Hepatocyte (in vitro differentiated cells): ENCODE measurements around the gene NTSR2.

ENCODE experiments used
- CTCF ChIP-seq: fragments of 200-600 bp; sonication (generic); IDR thresholded peaks from 2 replicates; pipeline ENCODE4 v1.5.1; 2016; ENCODE audit warnings: antibody characterized with exemption, mild to moderate bottlenecking; ENCODE audit not compliant: poor library complexity
- EZH2 ChIP-seq: fragments of 200-600 bp; sonication (generic); IDR thresholded peaks from 2 replicates; pipeline ENCODE4 v1.6.1; 2016; ENCODE audit warnings: antibody characterized with exemption, mild to moderate bottlenecking, borderline replicate concordance
- EZH2phosphoT487 ChIP-seq: fragments of 200-600 bp; sonication (generic); IDR thresholded peaks from one replicate; pipeline ENCODE4 v1.6.1; 2018; ENCODE audit warnings: antibody characterized with exemption, mild to moderate bottlenecking, low read depth, moderate library complexity; ENCODE audit not compliant: unreplicated experiment, severe bottlenecking

GRCh38 chr2:11684894-11685460 lies 15.0 kb upstream of the NTSR2 start:
- no peak for TF ChIP-seq CTCF
- TF ChIP-seq EZH2phosphoT487, result no peak
- no peak for TF ChIP-seq EZH2
